OCI-M2 (cell line): ENCODE results near the gene SSBP4.
"Not testable (repeated sequence)": the region's sequence is repeated elsewhere in the genome, so short reads cannot be mapped to it uniquely, and the experiment has no call there.

ENCODE experiments used
- DNase-seq: peaks from one replicate; lab custom pipeline; 2025; ENCODE audit not compliant: unreplicated experiment; lab: John Stamatoyannopoulos, UW

Gene SSBP4

DNA sequence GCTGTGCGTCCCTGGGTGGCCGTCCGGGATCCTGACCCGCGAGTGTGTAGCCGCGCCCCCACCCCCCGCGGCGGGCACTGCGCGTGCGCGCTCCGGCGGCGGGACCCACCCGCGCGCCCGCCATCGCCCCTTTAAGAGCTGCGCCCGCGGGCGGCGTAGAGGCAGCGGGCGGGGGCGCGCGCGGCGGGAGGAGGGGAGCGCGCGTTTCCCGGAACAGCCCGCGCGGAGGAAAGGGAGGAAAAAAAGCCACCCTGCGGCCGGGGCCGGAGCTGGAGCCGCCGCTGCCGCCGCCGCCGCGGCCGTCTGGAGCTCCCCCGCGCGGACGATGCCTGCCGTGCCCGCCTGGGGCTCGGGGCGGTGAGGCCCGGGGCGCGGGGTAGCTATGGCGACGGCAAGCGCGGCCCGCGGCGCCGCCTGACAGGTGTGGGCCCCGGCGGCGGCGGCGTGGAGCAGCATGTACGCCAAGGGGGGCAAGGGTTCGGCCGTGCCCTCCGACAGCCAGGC lies at the start of gene SSBP4:
Gene SSBP4, plus strand, starts transcription at position 204 of the 504 bp plus-strand sequence. Its CDS starts 251 bp downstream, at position 455.
- DNase-seq, result no peak

DNA sequence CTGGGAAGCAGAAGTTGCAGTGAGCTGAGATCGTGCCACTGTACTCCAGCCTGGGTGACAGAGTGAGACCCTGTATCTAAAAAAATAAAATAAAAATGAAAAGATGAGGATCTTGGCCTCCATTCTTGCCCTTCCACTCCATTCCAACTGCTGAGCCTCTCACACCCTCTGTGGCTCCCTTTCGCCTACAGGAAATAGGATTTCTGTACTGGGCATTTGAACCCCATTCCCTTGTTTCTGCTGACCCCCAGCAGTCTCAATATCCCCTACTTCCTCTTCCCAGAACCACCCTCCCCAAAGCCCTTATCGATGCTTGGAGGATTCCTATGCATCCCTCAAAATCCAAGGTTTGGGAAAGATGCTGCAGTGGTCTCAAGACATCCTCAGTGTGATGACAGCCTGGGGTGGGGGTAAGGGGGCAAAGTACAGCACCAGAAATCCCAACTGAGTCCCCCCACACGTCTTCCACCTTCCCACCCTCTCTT lies 45.7 kb upstream of the SSBP4 start:
- no peak for DNase-seq

DNA sequence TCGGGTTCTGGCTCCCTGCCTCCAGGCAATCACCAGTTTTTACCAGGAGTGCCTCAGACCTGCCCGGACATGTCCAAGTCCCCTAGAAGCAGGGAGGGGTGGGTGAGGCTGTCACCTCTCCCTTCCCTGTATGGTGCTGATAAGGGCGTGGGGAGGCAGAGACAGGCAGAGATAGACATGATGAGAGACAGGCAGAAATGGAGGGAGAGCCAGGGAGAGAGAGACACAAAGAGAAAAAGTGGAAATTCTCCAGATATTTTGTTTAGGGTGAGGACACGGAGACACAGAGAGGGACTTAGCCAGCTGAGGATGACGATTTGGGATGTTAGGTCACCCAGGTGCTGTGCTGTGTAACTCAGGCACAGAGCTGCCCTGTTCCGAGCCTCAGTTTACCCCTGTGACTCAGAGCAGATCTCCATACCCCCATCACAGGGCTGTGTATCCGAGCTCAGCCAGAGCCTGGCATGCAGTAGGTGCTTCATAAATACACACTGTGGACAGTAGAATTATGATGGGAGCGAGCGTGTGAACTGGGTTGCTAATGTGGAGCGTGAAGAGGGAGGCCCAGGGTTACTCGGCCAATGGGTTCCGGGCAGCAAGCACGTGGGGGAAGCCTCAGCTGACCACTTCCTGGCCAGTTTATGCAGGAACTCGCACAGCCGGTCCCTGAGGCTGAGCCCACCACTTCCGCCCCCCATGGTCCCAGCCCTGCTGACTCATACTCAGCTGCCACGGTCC lies 45.1 kb upstream of the SSBP4 start:
- peak; percentile 93 for DNase-seq

DNA sequence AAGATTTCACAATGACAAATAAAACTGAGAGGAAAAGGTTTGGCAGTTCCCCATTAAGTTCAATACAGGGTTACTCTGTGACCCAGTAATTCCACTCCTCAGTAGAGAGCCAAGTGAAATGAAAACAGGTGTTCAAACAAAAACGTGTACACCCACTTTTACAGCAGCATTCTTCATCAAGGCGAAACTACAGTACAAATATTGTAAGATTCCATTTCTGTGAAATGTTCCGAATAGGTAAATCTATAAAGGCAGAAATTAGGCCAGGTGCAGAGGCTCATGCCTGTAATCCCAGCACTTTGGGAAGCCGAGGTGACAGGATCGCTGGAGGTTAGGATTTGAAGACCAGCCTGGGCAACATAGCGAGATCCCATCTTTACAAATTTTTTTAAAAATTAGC lies 42.2 kb upstream of the SSBP4 start:
- DNase-seq, result no peak

DNA sequence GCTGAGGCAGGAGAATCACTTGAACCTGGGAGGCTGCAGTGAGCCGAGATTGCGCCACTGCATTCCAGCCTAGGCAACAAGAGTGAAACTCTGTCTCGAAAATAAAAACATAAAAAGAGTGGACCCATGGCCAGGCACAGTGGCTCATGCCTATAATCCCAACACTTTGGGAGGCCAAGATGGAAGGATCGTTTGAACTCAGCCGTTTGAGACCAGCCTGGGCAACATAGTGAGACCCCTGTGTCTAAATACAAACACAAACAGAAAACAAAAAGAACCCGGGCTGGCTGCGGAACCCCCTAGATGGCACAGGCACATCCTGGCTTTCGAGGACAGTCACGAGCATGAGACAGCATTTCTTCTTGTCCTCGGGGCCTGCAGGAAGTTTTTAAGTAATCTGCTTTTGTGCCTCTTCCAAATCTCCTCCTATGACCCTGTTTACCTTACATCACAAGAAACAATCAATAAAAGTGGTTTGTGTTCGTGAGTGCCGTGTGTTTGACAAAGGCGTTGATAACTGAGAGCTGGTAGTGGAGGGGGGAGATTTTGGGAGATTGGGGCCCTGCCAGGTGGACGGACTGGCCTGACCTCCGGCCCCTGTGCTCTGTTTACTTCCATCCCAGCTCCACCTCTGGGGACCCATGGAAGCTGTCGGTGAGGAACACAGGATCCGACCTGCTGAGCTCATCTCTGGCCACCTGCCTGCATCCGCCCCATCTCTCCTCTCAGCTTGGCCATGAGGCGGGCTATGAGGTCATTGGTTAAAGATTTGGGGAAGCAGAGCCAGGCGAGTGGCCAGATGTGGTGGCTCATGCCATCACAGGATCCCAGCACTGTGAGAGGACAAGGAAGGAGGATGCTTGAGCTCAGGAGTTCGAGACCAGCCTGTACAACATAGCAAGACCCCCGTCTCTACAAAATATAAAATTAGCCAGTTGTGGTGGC lies 39.1 kb upstream of the SSBP4 start:
- DNase-seq, result no peak

DNA sequence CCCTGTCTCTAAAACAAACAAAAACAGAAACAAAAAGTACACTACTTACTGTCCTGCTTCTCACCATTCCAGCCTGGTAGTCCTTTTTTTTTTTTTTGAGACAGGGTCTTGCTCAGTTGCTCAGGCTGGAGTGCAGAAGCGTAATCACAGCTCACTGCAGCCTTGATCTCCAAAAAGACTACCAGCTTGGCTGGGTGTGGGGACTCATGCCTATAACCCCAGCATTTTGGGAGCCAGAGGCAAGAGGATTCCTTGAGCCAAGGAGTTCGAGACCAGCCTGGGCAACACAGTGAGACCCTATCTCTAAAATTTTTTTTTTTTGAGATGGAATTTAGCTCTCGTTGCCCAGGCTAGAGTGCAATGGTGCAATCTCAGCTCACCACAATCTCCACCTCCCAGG lies 38.4 kb upstream of the SSBP4 start:
- no peak for DNase-seq

DNA sequence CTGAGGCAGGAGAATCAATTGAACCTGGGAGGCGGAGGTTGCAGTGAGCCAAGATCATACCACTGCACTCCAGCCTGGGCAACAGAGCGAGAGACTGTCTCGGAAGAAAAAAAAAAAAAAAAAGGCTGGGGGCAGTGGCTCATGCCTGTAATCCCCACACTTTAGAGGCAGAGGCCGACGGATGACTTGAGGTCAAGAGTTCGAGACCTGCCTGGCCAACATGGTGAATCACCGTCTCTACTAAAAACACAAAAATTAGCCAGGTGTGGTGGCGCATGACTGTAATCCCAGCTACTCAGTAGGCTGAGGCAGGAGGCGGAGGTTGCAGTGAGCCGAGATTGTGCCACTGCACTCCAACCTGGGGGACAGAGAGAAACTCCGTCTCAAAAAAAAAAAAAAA lies 35.6 kb upstream of the SSBP4 start:
- DNase-seq, result not testable (repeated sequence)

DNA sequence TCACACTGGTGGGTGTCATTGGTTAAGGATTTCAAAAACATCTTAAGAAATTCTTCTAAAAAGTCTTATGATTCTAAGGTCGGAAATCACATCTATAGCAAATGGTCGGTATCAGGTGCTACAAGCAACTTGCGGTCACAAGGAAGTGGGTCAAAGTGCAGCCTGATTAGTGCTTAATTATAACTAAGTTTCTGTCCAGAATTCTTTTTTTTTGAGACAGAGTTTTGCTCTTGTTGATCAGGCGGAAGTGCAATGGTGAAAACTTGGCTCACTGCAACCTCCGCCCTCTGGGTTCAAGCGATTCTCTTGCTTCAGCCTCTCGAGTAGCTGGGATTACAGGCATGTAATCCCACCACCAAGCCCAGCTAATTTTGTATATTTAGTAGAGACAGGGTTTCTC lies 34.4 kb upstream of the SSBP4 start:
- DNase-seq, result no peak

DNA sequence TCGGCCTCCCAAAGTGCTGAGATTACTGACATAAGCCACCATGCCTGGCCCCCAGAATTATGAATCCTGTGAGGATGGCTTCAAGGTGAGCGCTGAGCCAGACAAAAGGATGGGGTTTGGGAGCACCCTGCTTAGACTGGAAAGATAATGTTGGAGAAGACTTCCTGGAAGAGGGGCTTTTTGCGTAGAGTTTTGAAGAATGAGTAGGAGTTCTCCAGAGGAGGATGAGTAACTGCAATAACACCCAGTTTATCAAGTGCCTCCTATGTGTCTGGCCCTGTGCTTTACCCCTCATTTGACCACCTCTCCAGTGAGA lies 33.9 kb upstream of the SSBP4 start:
- no peak for DNase-seq

DNA sequence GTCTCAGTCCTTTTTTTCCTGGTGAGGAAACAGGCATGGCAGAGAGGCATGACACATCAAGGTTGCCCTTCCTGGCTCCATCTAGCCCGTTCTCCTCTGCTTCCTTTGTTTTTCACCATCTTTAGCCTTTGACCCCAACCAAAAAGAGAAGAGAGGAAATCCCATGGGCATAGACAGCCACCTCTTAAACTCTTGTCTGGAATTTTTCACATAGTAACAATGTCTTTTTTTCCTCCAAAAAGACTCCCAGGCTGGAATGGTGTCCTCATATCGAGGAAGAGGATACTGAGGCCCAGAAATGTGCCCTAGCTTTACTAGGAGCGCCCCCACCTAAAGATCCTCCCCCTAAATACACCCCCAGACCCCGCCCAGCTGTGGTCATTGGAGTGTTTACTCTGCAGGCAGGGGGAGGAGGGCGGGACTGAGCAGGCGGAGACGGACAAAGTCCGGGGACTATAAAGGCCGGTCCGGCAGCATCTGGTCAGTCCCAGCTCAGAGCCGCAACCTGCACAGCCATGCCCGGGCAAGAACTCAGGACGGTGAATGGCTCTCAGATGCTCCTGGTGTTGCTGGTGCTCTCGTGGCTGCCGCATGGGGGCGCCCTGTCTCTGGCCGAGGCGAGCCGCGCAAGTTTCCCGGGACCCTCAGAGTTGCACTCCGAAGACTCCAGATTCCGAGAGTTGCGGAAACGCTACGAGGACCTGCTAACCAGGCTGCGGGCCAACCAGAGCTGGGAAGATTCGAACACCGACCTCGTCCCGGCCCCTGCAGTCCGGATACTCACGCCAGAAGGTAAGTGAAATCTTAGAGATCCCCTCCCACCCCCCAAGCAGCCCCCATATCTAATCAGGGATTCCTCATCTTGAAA lies 33.3 kb upstream of the SSBP4 start, which contains the start of gene GDF15:
Gene GDF15, plus strand, starts transcription at position 484 of the 868 bp plus-strand sequence. Its CDS starts 32 bp downstream, at position 516.
- no peak for DNase-seq

DNA sequence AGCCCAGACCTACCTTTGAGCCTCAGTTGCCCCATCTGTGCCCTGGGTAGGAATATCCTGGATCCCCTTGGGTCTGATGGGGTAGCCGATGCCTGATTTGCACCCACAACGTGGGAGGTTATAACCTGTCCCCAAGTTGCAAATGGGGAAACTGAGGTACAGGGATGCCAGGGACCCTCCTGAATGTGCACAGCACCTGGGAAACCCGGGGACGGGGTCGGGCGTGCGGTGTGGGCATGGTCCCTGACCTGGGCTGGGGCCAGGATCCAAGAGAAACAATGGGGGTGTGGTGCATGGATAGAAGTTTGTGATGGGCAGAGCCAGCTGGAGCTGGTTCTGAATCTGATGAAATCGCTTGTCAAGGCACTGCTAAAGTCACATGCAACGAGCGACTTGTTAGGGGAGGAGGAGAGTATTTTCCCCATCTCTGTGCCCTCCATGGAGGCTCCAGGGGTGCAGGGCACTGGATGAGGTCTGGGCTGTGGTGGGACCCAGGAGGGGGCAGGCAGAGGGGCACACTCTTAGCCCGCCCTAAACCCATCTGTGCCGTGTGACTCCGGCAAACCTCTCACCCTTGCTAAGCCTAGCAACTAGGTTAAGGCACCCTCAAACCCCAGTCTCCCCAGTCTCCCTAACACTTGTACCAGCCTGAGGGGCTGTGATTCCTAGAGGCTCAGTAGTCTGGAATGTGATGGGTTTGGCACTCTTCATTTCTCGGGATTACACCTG lies 32.5 kb upstream of the SSBP4 start:
- no peak for DNase-seq

DNA sequence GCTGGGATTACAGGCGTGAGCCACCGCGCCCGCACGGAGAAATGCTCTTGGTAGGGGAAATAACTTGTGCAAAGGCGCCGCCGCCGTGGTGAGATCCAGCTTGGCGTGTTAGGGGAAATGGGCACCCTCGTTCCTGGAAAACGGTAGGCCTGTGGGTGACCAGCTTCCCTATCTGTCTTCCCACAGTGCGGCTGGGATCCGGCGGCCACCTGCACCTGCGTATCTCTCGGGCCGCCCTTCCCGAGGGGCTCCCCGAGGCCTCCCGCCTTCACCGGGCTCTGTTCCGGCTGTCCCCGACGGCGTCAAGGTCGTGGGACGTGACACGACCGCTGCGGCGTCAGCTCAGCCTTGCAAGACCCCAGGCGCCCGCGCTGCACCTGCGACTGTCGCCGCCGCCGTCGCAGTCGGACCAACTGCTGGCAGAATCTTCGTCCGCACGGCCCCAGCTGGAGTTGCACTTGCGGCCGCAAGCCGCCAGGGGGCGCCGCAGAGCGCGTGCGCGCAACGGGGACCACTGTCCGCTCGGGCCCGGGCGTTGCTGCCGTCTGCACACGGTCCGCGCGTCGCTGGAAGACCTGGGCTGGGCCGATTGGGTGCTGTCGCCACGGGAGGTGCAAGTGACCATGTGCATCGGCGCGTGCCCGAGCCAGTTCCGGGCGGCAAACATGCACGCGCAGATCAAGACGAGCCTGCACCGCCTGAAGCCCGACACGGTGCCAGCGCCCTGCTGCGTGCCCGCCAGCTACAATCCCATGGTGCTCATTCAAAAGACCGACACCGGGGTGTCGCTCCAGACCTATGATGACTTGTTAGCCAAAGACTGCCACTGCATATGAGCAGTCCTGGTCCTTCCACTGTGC lies 30.9 kb upstream of the SSBP4 start:
- DNase-seq, result no peak

DNA sequence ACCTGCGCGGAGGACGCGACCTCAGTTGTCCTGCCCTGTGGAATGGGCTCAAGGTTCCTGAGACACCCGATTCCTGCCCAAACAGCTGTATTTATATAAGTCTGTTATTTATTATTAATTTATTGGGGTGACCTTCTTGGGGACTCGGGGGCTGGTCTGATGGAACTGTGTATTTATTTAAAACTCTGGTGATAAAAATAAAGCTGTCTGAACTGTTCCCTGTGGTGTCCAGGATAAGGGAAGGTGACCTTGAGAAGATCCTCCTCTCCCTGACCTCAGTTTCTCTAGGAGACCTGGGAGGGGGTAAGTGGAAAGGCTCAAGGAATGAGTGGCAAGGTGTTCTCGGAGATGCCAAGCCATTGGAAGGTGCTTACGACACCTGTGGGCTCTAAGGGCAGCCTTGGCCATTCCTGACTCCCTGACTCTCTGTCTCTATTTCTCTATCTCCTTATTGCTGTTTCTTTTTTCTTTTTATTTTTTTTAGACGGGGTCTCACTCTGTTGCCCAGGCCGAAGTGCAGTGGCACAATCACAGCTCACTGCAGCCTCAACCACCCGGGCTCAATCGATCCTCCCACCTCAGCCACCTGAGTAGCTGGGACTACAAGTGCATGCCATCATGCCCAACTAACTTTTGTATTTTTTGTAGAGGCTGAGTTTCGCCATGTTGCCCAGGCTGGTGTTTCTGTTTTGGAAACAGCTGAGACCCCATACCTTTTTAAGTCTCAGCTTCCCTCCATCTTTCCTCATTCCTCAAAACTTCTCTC lies 30.1 kb upstream of the SSBP4 start:
- no peak for DNase-seq

DNA sequence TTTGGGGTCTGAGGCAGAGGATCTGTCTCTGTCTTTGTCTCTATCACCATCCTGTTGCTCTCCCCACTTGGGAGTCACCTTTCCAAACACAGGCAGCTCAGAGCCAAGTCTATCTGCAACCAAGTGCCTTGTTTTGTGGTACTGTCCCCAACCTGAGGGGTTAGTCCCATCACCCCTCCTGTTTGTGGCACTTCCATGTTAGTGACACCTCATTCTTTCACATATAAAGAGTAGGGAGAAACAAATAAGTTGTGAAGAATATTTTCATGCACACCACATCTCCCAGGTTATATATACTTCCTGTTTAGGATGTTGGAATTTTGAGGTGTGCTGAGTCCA lies 29.5 kb upstream of the SSBP4 start:
- no peak for DNase-seq

DNA sequence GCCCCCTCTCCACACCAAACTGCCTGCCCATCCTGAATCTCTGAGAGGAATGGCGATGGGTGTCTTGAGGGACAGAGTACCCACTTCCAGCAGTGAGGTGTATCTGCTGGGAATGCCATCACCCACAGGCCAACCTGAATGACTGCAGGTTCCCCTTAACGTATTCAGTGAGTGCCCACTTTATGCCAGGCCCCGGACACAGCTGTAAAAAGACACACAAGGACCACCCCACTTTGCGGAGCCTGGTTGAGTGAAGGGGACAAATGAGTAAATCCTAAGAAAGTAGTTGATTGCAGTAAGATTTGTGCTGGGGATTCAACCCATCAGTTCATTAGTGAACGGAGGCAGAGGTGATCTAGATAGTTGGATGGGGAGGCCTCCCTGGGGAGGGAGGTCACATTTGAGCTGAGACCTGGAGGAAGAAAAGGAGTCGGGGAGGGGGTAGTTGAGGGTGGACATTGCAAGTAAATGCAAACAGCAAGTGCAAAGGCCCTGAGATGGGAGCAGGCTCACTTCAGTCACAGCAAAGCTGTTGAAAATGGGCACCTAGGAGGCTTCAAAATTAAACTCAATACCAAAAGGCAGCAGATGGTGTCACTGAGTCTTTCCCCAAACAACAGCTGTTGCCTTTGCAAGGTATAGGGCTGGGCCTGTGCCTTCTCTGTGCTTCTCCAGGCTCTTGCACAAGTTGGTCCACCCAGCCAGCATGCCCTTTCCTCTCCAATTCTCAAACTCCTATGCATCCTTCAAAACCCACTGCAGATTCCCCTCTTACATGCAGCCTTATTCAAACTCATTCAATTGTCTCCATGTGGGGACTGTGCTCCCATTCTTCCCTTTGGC lies 28.9 kb upstream of the SSBP4 start:
- no peak for DNase-seq

DNA sequence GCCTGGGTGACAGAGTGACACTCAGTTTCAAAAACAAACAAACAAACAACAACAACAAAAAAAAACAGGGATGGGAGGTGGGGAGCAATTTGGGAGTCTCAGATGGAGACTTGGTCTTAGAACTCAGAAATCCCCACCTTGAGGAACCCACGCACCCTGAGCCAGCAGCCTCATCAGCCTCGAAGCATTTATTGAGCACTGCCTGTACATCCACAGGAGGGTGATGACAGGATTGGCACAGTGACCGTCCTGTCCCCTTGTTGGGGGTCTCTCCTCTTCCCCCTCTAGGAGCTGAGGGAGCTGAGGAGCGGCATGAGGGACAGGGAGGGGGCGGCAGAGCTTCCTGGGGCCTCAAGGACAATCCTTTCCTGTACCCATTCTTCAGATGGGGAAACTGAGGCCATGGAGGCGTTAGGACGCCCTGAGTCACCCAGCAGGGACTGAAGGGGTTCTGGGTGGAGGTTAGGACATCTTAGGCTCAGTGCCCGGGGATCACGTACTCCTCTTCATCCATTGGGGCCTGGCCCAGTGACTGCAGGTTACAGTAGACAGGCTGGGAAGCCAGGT lies 27.6 kb upstream of the SSBP4 start:
- DNase-seq, result no peak

DNA sequence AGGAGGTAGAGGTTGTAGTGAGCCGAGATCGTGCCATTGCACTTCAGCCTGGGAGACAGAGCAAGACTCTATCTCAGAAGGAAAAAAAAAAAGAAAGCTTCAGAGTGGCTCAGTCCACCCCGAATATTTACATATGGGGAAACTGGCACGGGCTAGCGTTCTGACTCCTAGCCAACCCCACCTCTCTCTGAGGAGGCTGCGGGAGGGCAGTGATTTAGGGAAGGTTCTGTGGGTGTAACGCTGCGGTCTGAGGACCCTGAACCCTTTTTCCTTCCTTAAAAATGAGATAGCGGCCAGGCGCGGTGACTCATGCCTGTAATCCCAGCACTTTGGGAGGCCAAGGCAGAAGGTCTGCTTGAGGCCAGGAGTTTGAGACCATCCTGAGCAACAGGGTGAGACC lies 26.8 kb upstream of the SSBP4 start:
- no peak for DNase-seq
